ENCODE data around the gene TRNAU1AP.

DNA sequence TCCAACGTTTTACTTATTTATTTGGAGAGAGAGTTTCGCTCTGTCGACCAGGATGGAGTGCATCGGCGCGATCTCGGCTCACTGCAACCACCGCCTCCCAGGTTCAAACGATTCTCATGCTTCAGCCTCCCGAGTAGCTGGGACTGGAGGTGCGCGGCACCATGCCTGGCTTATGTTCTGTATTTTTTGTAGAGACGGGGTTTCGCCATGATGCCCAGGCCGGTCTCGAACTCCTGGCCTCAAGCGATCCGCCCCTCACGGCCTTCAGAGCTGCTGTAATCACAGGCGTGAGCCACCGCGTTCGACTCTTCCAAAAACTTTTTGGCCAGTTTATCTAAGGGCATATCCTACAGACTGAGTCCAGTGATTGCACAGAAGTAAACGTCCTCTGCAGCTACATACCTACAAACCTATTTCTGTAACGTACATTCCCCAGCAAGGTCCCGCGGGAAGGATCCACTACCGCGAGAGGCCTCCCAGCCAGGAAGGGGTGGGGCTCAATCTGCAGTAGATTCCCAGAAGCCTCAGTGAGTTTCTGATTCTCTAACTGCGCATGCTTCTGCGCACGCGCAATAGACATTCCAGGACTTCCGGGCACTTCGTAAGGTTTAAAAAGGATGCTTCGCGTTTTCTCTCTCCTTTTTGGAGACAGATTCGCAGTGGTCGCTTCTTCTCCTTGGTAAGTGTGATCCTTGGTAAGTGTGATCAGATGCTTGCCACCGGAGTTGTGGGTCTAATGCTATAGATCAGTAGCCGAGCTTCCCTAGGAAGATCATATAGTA is 47.3 kb upstream of the TRNAU1AP start, which contains the start of gene RCC1:
- peak; percentile 53; the same call in 1 of the 2 replicates for TF ChIP-seq TOX (CRISPR knock-in tag; IDR thresholded peaks at IDR 0.05; ENCODE audit: borderline replicate concordance)
- no peak for TF ChIP-seq ZC3H10 (CRISPR knock-in tag; IDR thresholded peaks at IDR 0.05)
- no peak for TF ChIP-seq PATZ1 (CRISPR knock-in tag; IDR thresholded peaks at IDR 0.05; ENCODE audit: borderline replicate concordance)
- no peak for TF ChIP-seq PPARA (CRISPR knock-in tag; IDR thresholded peaks at IDR 0.05; ENCODE audit: borderline replicate concordance)
- no peak for TF ChIP-seq ZFP3 (CRISPR knock-in tag; IDR thresholded peaks at IDR 0.05)
- TF ChIP-seq, protein P1, sequence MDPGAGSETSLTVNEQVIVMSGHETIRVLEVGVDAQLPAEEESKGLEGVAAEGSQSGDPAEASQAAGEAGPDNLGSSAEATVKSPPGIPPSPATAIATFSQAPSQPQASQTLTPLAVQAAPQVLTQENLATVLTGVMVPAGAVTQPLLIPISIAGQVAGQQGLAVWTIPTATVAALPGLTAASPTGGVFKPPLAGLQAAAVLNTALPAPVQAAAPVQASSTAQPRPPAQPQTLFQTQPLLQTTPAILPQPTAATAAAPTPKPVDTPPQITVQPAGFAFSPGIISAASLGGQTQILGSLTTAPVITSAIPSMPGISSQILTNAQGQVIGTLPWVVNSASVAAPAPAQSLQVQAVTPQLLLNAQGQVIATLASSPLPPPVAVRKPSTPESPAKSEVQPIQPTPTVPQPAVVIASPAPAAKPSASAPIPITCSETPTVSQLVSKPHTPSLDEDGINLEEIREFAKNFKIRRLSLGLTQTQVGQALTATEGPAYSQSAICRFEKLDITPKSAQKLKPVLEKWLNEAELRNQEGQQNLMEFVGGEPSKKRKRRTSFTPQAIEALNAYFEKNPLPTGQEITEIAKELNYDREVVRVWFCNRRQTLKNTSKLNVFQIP (CRISPR knock-in tag; IDR thresholded peaks at IDR 0.05; ENCODE audit: borderline replicate concordance, low read depth): no peak
